Smooth muscle cell of the pulmonary artery (primary cell): Measurements from ENCODE around the gene ZNF154. TPM values are rescaled to one million over a fixed set of nuclear protein-coding genes. Genes with fewer than 3 reads are reported as not detected.

Experiments used
- total RNA-seq: library from RNA; depleted of rRNA; stranded (reverse); fragments of >200 nt; gene quantifications from 2 replicates; pipeline ENCODE4 v1.2.3, GENCODE V29; 2014

The ZNF154 gene
- total RNA-seq, result 7.0 and 8.1 TPM in 2 replicates

DNA sequence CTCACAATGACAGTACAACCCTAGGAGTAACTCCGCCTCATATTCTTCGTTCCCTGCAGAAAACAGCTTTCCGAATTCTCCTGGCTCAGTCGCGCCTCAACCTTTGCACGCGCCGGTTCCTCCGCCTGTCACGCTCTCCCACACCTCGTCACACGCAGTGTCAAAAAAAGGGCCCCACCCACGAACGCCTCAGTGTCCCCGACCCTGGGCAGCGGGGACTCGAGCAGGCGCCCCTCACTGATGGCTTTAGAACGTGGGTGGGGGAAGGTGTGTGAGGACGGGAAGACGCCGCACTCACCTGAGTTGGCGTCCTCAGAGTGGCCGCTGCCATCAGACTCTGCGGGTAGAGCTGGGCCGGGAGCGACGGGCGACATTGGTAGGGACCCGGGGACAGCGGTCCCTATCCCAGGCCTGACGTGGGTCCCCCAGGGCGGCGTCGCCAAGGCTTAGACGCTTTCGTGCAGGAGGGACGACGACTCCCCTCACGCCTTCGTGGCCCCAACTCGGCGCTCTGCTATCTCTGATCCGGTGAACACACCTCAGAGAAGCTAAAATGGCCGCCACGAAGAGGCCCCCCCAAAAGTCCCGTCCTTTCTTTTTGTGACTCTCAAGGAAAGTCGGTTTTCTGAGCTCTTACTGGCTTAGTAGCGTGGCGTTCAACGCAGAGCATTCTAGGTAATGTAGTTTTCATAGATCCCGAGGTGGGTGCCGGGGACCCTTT is at the start of gene ZNF154:
Gene ZNF154, minus strand, starts transcription at position 564 of the 721 bp plus-strand sequence. Its CDS starts 233 bp downstream, at position 331.

DNA sequence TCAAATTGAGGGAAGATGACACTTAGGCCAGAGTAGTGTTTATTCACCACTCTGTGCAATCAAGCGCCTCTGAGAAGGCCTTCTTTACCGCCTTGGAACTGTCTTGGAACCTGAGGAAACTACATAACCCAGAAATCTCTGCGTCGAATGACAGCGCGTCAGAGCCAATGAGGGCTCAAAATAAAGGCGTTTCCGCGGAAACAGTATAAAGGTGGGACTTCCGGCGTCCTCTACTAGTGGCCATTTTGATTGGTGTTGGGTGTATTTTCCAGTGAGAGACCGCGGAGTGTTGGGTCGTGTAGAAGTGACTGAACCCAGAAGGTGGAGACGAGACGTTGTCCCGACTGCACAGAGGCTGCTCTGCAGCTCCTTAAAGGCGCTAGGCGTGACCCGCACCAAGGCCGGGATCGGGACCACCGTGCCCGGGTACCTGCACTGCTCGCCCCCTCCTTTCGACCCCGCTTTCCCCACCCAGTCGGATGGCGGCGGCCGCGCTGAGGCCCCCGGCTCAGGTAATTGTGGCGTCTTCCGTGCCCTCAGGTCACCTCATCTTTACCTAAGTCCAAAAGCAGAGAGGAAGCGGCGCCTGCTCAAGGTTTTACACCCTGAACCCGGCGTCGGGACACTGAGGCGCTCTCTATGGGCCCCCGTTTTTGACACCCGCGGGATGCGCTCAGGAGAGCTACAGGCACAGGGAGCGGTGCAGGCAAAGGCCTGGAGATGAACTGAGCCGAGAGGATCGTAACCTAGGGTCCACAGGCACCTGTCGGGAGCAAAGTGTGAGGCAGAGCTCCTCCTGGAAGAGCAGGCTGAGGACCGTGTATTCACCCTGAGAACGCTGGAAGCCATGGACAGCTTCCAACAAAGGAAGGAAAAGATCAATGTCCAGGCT is 37.8 kb upstream of the ZNF154 start, which contains the start of gene ZNF776:
Gene ZNF776, plus strand, starts transcription at position 236 of the 892 bp plus-strand sequence. Its CDS starts 244 bp downstream, at position 480.

GRCh38 chr19:57668635-57669034 is 40.4 kb downstream of the ZNF154 start, which contains the start of gene ZSCAN4:
TSS of gene ZSCAN4 (plus strand) at chr19:57668935. CDS start at chr19:57676146, 7,211 bp downstream.

Other genes starting within 250 kb of the ZNF154 start
- gene ZNF772, start 231.6 kb downstream of the ZNF154 start, total RNA-seq, result 17.5 and 19.9 TPM in 2 replicates
- gene ZNF419, start 221.5 kb downstream of the ZNF154 start, total RNA-seq, result 13.8 and 13.9 TPM in 2 replicates
- gene ZNF773, start 209.3 kb downstream of the ZNF154 start, total RNA-seq, result 13.7 and 22.1 TPM in 2 replicates
- gene ZNF549, start 181.8 kb downstream of the ZNF154 start, total RNA-seq, result 6.5 and 7.2 TPM in 2 replicates
- gene ZNF550, start 149.3 kb downstream of the ZNF154 start, total RNA-seq, result 9.1 and 13.0 TPM in 2 replicates
- gene ZNF416, start 130.3 kb downstream of the ZNF154 start, total RNA-seq, result 5.4 and 5.5 TPM in 2 replicates
- gene ZIK1, start 125.1 kb downstream of the ZNF154 start, total RNA-seq, result 5.2 and 6.8 TPM in 2 replicates
- 2.1 and 2.3 TPM in 2 replicates for gene ZNF530, start 109.3 kb downstream of the ZNF154 start, total RNA-seq
- gene ZNF134, start 95.0 kb downstream of the ZNF154 start, total RNA-seq, result 20.7 and 21.9 TPM in 2 replicates
- gene ZNF211, start 76.0 kb downstream of the ZNF154 start, total RNA-seq, result 10.8 and 11.0 TPM in 2 replicates
- gene ZSCAN4, start 40.3 kb downstream of the ZNF154 start, total RNA-seq, result 0.07 TPM in 1 of 2 replicates, not detected in the other
- 5.3 and 5.7 TPM in 2 replicates for gene ZNF551, start 27.2 kb downstream of the ZNF154 start, total RNA-seq
- 9.5 and 11.7 TPM in 2 replicates for gene ZNF671, start 18.4 kb upstream of the ZNF154 start, total RNA-seq
- gene ZNF776, start 37.6 kb upstream of the ZNF154 start, total RNA-seq, result 13.2 and 14.1 TPM in 2 replicates
- gene ZNF586, start 60.5 kb upstream of the ZNF154 start, total RNA-seq, result 13.7 and 15.0 TPM in 2 replicates
- 4.3 and 4.4 TPM in 2 replicates for gene ZNF552, start 105.7 kb upstream of the ZNF154 start, total RNA-seq
- 20.1 and 23.4 TPM in 2 replicates for gene ZNF587B, start 121.1 kb upstream of the ZNF154 start, total RNA-seq
- 33.7 and 35.8 TPM in 2 replicates for gene ZNF587, start 140.7 kb upstream of the ZNF154 start, total RNA-seq
- 6.6 and 8.0 TPM in 2 replicates for gene ZNF814, start 179.8 kb upstream of the ZNF154 start, total RNA-seq
- gene ZNF417, start 207.4 kb upstream of the ZNF154 start, total RNA-seq, result 20.2 and 25.7 TPM in 2 replicates
- 5.7 and 6.2 TPM in 2 replicates for gene ZNF418, start 226.2 kb upstream of the ZNF154 start, total RNA-seq
- 4.0 and 4.9 TPM in 2 replicates for gene ZNF256, start 238.5 kb upstream of the ZNF154 start, total RNA-seq